GM12878 (cell line): ENCODE results near the gene ABR. TPM values are rescaled to one million over a fixed set of nuclear protein-coding genes. Genes with fewer than 3 reads are reported as not detected.

Experiments used
- ATAC-seq: fragments of 200-7000 bp; cut with Tn5 transposase; 3 replicates; pipeline ENCODE4 v1.9.1; 2020; ENCODE audit warnings: mild to moderate bottlenecking, moderate library complexity
- BruUV-seq: library from RNA; stranded (reverse); fragments of 400-500 nt; replicated peaks from 2 replicates; lab custom pipeline; 2021; lab: Mats Ljungman, UMichigan
- CTCF ChIA-PET: fragments of 300-600 bp; sonication (Branson Sonifier 250); formaldehyde crosslinking; extraction: SDS; loops from one replicate; lab custom pipeline; 2021; ENCODE audit warnings: inconsistent platforms; lab: Yijun Ruan, JAX
- POLR2A ChIA-PET: fragments of 350-600 bp; formaldehyde crosslinking; extraction: SDS; loops from one replicate; lab custom pipeline; 2021; ENCODE audit warnings: inconsistent platforms; lab: Charles Lee
- RAD21 ChIA-PET: fragments of 300-600 bp; sonication (Branson Sonifier 250); formaldehyde crosslinking; loops from one replicate; lab custom pipeline; 2023; ENCODE audit warnings: antibody characterized with exemption; ENCODE audit not compliant: unreplicated experiment; lab: Charles Lee
- SMC1A ChIA-PET: fragments of 300-600 bp; sonication (Branson Sonifier 250); formaldehyde crosslinking; loops from one replicate; lab custom pipeline; 2023; ENCODE audit not compliant: unreplicated experiment, uncharacterized antibody; lab: Charles Lee
- DNase-seq: peaks from one replicate; pipeline ENCODE4 v3.0.0-alpha.2; 2011; ENCODE audit warnings: low read depth, low spot score
- FAIRE-seq: peaks from 3 replicates; lab custom pipeline; 2011; peaks lifted over from hg19 to GRCh38; lab: Jason Lieb, UNC
- H2AFZ ChIP-seq: 2 replicates; pipeline ENCODE4 v1.6.0; 2011; ENCODE audit warnings: low read depth, low read length, control low read depth; ENCODE audit not compliant: control insufficient read depth
- H3K27ac ChIP-seq: 2 replicates; pipeline ENCODE4 v1.5.1; 2011; ENCODE audit warnings: control low read depth; ENCODE audit not compliant: control insufficient read depth, insufficient read depth
- H3K27me3 ChIP-seq, 2 experiments: replicated peaks in 1 of 2; 2 replicates each; pipeline versions ENCODE4 v1.6.0 to v1.6.1; 2011; ENCODE audit warnings: low read length in 1 of 2; ENCODE audit not compliant: control insufficient read depth in 2 of 2, insufficient read depth in 2 of 2
- H3K36me3 ChIP-seq, 2 experiments: 2 replicates each; pipeline ENCODE4 v1.5.1; 2011; ENCODE audit warnings: low read length in 1 of 2; ENCODE audit not compliant: control insufficient read depth in 2 of 2, insufficient read depth in 2 of 2
- H3K4me1 ChIP-seq: 2 replicates; pipeline ENCODE4 v1.6.1; 2011; ENCODE audit warnings: mild to moderate bottlenecking, low read length, moderate library complexity, mixed read lengths; ENCODE audit not compliant: control insufficient read depth, insufficient read depth
- H3K4me2 ChIP-seq: 2 replicates; pipeline ENCODE4 v1.6.0; 2011; ENCODE audit warnings: control low read depth; ENCODE audit not compliant: control insufficient read depth, insufficient read depth
- H3K4me3 ChIP-seq: fragments of 200-600 bp; sonication (generic); 2 replicates; pipeline ENCODE4 v1.5.1; 2016
- H3K79me2 ChIP-seq: 2 replicates; pipeline ENCODE4 v1.6.0; 2011; ENCODE audit warnings: low read length; ENCODE audit not compliant: control insufficient read depth, insufficient read depth
- H3K9ac ChIP-seq: 2 replicates; pipeline ENCODE4 v1.8.0; 2011; ENCODE audit warnings: low read length, control low read depth, mixed read lengths; ENCODE audit not compliant: control insufficient read depth, insufficient read depth
- H3K9me3 ChIP-seq: replicated peaks from 3 replicates; pipeline ENCODE4 v1.5.1; 2011; ENCODE audit warnings: mild to moderate bottlenecking, low read length; ENCODE audit not compliant: control insufficient read depth, insufficient read depth
- H4K20me1 ChIP-seq: 2 replicates; pipeline ENCODE4 v1.6.0; 2011; ENCODE audit not compliant: control insufficient read depth, insufficient read depth
- ATF3 ChIP-seq: IDR thresholded peaks from 2 replicates; pipeline ENCODE4 v1.6.1; 2011; ENCODE audit warnings: low read depth, mild to moderate bottlenecking, low read length, moderate library complexity, borderline replicate concordance; ENCODE audit errors: extremely low read depth
- BHLHE40 ChIP-seq, 2 experiments: fragments of 450-650 bp in 1 of 2; IDR thresholded peaks; 2 replicates each; pipeline ENCODE4 v1.6.1; 2011 to 2017; ENCODE audit warnings: low read depth in 2 of 2, borderline replicate concordance in 1 of 2, improper control_type of control experiment in 1 of 2, low read length in 1 of 2, mild to moderate bottlenecking in 1 of 2
- E2F8 ChIP-seq: fragments of 450-650 bp; IDR thresholded peaks from 2 replicates; pipeline ENCODE4 v1.6.1; 2018; ENCODE audit warnings: mild to moderate bottlenecking, low read depth, moderate library complexity; ENCODE audit not compliant: partially characterized antibody
- HCFC1 ChIP-seq: fragments of 150-350 bp; IDR thresholded peaks from 2 replicates; pipeline ENCODE4 v1.6.1; 2014; ENCODE audit warnings: low read length
- MEF2A ChIP-seq: IDR thresholded peaks from 2 replicates; pipeline ENCODE4 v1.6.1; 2011; ENCODE audit warnings: low read depth, mild to moderate bottlenecking, low read length, moderate library complexity; ENCODE audit not compliant: insufficient read depth
- MXI1 ChIP-seq: fragments of 150-350 bp; IDR thresholded peaks from 2 replicates; pipeline ENCODE4 v1.6.1; 2011; ENCODE audit warnings: low read depth, mild to moderate bottlenecking, inconsistent platforms, low read length, improper control_type of control experiment
- SMAD5 ChIP-seq: IDR thresholded peaks from 2 replicates; pipeline ENCODE4 v1.6.1; 2016; ENCODE audit warnings: antibody characterized with exemption, low read depth
- SREBF2 ChIP-seq: IDR thresholded peaks from 2 replicates; pipeline ENCODE4 v1.6.1; 2012; ENCODE audit warnings: mild to moderate bottlenecking, low read length
- STAT3 ChIP-seq: IDR thresholded peaks from 2 replicates; pipeline ENCODE4 v1.6.1; 2011; ENCODE audit warnings: low read depth, low read length, improper control_type of control experiment
- TAF1 ChIP-seq: IDR thresholded peaks from 2 replicates; pipeline ENCODE4 v1.6.1; 2011; ENCODE audit warnings: mild to moderate bottlenecking, low read depth, low read length, borderline replicate concordance
- ZBTB11 ChIP-seq: fragments of 450-650 bp; formaldehyde crosslinking; IDR thresholded peaks from 2 replicates; pipeline ENCODE4 v1.5.0; 2022; ENCODE audit warnings: mild to moderate bottlenecking, missing genetic modification characterization
- ZNF217 ChIP-seq: fragments of 450-650 bp; IDR thresholded peaks from 2 replicates; pipeline ENCODE4 v1.6.1; 2017; ENCODE audit warnings: antibody characterized with exemption, mild to moderate bottlenecking
- ZSCAN29 ChIP-seq: fragments of 450-650 bp; IDR thresholded peaks from 2 replicates; pipeline ENCODE4 v1.6.1; 2017; ENCODE audit warnings: mild to moderate bottlenecking, moderate library complexity
- WGBS: methylation state at CpG from one replicate; pipeline ENCODE4 v1.1.6; 2016; ENCODE audit warnings: low lambda C conversion rate; ENCODE audit not compliant: insufficient replicate concordance, insufficient coverage; ENCODE audit errors: missing lambda C conversion rate; 5-methylcytosine and 5-hydroxymethylcytosine counted together
- in situ Hi-C: fragments of 300-500 bp; cut with MboI; formaldehyde crosslinking; loops from 9 replicates; pipeline ENCODE4 v1.14.3; 2018; ENCODE audit warnings: mixed read lengths
- intact Hi-C: fragments of 100-400 bp; cut with micrococcal nuclease; formaldehyde crosslinking; loops from one replicate; pipeline ENCODE4 v1.14.2; 2022; ENCODE audit not compliant: unreplicated experiment
- polyA plus RNA-seq, 11 experiments: library from polyadenylated mRNA; depleted of rRNA in 4 of 11; unstranded in 6 of 11; stranded (reverse) in 5 of 11; fragments of >200 nt; fragmentation: Nextera tagmentation in 4 of 11; fragmentation: Illumina TruSeq in 1 of 11; extraction: Ambion mirVana in 4 of 11; extraction: Trizol in 1 of 11; gene quantifications; 1 replicate in 1 of 11; 2 replicates in 10 of 11; pipeline versions ENCODE4 v1.2.1 to v1.2.3, GENCODE V29; 2011 to 2016; ENCODE audit warnings: inconsistent platforms in 2 of 11, missing spikeins in 2 of 11, low read depth in 1 of 11
- total RNA-seq, 4 experiments: library from RNA; depleted of rRNA in 3 of 4; stranded (reverse); fragments of >200 nt in 3 of 4; fragmentation: Illumina TruSeq in 1 of 4; extraction: Trizol in 1 of 4; gene quantifications; 2 replicates each; pipeline versions ENCODE4 v1.2.1 to v1.2.3, GENCODE V29; 2013 to 2021

The ABR gene
- total and polyA plus RNA-seq, 10 of the 15 experiments (the other 5 are each of a cell fraction or from before 2014, with no cell fraction given): 1.4 to 112 (median 30.0) TPM

GRCh38 chr17:1002412-1002753 lies 177.4 kb downstream of the ABR start:
- FAIRE-seq (no peak), DNase-seq (no peak), ATAC-seq (no peak)
- Histone ChIP-seq H3K4me3 (no peak overlapping the region), H3K27me3 (no peaks in the 10 kb centered on the region), H4K20me1 (no peaks in the 10 kb centered on the region), H3K9ac (no peak overlapping the region), H3K79me2 (peaks cover 11% of the 10 kb centered on the region), H2AFZ (no peak overlapping the region), H3K27ac (no peak overlapping the region), H3K9me3 (no peaks in the 10 kb centered on the region), H3K36me3 (peaks cover 21 to 32% of the 10 kb centered on the region in 2 experiments), H3K4me2 (no peak overlapping the region), H3K4me1 (peaks cover 6% of the 10 kb centered on the region; the same call in 1 of the 2 replicates)
- ChIA-PET SMC1A (no interaction called here), RAD21 (no interaction called here), POLR2A (interaction anchor here (0.6 kb wide), 1 partner anchor 199 kb away, joined by 4 read pairs; no protein-coding TSS in a partner anchor), CTCF (no interaction called here)
- in situ Hi-C loops (no loop called here), intact Hi-C loops (no loop called here)
- no TSS peak for BruUV-seq
- TF ChIP-seq ZNF217: no peak
- TF ChIP-seq BHLHE40 (IDR thresholded peaks at IDR 0.05; ENCODE audit: borderline replicate concordance in 1 of 2, low read depth in 2 of 2, low read length in 1 of 2): no peak
- TF ChIP-seq E2F8: no peak
- TF ChIP-seq HCFC1: no peak
- TF ChIP-seq STAT3: no peak
- TF ChIP-seq MEF2A: no peak
- no peak for TF ChIP-seq SREBF2
- no peak for TF ChIP-seq SMAD5
- TF ChIP-seq MXI1: no peak
- no peak for TF ChIP-seq ZSCAN29
- no peak for TF ChIP-seq TAF1
- TF ChIP-seq ZBTB11 (CRISPR knock-in tag): no peak
- no peak for TF ChIP-seq ATF3
- 69% methylated on average over 4 of the region's 4 CpGs for WGBS
